Measurements from ENCODE around the gene DLGAP4.

The DLGAP4 gene

DNA sequence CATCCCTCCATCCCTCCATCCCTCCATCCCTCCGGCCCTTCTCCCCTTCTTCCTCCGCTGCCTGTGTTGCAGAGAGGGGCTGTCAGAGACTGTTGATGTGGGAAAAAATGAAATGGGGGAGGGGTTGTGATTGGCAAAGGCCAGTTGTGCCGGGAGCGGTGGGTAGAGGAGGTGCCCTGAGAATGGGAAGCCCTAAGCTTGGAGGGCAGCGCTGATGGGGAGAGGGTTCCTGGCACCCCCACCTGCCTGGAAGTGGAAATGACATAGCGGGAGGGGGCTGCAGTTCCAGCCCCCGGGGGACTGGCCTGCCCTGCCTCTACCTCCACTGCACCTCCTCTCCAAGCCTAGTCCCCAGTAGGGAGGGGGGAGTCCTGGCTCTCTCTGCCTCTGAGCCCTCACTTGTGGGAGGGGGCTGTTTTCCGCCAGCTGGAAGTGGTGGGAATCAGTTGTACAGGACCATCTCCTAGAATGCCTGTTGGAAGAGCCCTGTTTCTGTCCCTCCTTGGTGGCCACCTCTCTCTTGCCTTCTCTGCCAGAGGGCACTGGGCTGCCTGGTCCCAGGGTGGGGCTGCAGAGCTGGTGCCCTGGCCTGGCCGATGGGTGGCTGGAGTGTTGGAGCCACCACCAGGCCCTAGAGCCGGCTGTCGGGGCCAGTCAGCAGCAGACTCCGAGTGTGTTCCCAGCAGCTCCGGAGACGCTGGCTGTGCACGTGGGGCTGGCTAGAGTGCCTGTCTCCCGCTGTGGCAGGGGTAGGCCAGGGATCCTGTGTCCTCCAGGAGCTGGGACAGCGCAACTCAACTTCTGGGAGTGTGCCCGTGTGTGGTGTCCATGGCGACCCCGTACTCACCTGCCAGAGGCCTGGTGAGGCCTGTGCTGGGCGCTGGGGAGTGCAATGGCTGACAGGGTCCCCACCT lies 1.5 kb downstream of the DLGAP4 start:
- no peak for DNase-seq (ENCODE audit: low read depth)

DNA sequence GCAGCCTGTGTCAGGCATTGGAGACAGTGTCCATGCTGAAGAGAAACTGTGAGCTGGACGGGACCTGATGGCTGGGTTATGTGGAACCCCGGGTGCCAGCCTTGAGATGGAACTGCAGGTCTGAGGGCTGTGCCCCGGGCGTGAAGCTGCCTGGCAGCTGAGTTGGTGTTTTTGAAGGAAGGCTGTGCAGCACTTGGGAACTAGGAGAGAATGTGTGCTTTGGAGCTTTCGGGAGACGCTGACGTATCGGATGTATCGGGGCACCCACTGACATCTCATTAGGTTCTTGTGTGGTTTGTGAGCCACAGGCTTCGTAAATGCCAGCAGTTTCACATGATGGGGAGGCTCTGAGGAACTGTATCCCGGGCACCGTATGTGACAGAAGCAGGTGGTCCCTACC lies 2.2 kb downstream of the DLGAP4 start:
- no peak for DNase-seq (ENCODE audit: low read depth)

DNA sequence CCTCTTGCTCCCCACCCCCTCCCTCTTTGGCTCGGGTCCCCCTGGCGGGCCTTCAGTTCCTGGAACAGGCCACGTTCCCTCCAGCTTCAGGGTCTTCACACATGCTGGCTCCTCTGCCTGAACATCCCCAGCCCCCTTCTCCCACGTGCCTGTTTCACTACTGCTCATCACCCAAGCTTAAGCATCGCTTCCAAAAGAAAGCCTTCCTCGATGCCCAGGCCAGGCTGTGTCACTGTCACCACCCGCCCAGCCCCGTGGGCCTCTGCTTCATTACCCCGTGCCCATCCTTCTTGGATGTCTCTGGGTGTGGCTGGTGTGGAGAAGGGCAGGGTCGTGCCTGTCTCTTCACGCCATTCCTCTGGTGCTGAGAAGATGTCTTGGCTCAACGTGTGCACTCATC lies 2.8 kb downstream of the DLGAP4 start:
- no peak for DNase-seq (ENCODE audit: low read depth)

DNA sequence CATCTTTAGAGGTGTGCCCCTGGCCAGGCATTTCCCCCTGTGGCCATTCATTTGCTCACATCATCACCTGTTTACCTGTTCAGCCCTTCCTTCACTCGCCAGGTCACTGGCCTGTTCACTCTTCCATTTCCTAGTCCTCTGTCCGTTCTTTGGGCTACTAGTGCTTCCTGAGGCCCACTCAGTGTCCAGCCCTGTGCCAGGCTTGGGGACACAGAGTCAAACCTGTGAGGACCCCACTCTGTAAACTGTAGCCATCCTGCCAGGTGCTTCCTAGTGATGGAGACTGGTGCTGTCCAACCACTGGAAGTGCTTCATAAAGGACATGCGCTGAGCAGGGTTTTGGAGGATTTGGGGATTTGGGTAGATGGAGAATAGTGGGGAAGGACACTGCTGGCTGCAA lies 3.5 kb downstream of the DLGAP4 start:
- no peak for DNase-seq (ENCODE audit: low read depth)

DNA sequence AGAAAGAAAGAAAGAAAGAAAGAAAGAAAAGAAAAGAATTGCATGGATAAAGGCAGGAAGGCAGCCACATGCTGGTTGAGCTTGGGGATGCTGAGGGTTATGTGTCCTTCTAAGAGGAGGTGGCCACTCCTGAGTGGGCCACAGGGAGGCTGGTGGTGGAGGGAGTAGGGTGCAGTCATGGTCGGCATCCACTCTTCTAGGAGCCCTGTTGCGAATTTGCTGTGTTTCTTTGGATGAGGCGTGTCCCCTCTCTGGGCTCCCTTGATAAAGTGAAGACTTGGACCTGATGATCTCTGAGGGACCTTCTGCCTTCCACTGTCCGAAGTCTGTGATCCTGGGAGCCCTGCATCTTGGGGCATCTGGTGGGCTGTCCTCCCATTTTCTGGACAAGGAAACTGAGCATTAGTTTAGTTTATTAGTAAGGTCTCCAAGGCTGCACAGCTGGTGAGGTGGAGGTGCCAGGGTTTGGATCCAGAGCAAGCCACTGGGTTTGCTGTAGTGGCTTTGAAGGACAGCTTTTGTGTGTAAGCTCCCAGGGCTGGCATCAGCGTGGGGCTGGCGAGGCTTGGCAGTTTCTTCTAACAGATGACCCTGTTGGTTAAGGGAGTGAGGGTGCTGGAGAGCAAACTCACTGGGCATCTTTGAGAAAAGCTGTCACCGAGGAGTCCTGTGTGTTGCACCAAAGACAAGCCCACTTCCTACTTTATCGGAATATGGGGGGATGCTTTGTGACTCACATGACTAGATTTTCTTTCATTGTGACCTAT lies 4.3 kb downstream of the DLGAP4 start:
- no peak for DNase-seq (ENCODE audit: low read depth)

DNA sequence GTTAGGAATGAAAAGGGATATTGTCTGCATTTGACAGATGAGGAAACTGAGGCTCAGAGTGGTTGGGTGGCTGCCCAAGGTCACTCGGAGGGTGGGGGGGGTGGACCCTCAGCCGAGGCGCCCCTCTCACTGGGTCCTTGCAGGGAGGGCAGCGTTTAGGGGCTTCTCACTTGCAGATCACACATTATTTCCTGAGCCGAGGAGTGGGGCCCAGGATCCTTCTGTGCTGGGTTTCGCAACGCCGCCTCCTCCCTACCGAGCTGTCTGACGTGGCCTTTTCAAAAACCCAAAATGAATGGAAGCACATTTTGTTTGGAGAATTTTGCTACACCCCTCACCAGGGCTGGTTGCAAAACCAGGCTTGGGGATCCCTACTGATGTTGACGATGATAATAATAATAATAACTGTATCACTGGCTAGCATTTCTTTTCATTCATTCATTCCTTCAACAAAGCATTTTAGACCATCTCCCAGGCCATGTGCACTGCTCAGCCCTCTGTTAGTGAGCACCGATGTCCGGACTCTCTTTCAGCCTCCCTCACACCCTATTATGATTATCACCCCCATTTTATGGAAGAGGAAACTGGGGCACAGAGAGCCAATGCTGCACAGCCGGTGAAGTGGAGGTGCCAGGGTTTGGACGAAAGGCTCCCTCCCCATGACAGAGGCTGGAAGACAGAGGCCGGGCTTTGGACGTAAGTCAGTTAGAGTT lies 5.2 kb downstream of the DLGAP4 start:
- DNase-seq (ENCODE audit: low read depth): no peak

DNA sequence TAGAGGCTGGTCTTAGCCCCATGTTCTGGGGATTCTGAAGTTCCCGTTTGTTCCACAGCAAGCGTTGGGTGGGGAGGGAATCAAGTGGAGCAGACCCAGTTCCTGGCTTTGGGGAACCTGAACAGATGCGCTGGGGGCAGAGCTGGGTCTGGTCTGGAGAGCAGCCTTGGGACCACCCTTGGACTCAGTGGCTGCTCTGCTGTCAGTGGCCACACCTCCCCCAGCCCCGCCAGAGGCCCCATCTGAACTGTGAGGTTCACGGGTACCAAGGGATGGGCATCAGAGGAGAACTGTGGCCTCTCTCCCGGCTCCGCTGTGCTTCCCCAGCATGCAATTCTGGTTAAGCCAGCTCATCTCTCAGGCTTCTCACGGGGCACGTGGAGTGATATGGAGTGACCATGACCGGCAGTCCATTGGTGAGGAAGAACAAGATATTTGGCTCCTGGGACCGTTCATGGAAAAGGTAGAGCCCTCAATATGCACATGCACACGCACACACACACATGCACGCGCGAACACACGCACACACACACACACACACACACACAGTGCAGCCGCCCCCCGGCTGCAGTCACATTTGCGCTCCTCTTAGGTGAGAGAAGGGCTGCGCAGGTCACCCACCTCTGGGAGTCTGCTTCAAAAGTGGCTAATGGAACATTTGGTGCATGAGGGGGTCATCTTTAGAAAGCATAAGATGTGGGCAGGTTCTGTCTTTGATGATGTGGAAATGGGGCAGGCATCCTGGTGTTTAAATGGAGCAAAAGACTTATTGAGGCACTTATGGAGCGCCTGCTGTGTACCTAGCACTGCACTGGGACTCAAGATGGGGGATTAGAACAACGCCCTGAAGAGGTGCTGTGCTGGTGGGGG lies 6.0 kb downstream of the DLGAP4 start:
- no peak for DNase-seq (ENCODE audit: low read depth)

DNA sequence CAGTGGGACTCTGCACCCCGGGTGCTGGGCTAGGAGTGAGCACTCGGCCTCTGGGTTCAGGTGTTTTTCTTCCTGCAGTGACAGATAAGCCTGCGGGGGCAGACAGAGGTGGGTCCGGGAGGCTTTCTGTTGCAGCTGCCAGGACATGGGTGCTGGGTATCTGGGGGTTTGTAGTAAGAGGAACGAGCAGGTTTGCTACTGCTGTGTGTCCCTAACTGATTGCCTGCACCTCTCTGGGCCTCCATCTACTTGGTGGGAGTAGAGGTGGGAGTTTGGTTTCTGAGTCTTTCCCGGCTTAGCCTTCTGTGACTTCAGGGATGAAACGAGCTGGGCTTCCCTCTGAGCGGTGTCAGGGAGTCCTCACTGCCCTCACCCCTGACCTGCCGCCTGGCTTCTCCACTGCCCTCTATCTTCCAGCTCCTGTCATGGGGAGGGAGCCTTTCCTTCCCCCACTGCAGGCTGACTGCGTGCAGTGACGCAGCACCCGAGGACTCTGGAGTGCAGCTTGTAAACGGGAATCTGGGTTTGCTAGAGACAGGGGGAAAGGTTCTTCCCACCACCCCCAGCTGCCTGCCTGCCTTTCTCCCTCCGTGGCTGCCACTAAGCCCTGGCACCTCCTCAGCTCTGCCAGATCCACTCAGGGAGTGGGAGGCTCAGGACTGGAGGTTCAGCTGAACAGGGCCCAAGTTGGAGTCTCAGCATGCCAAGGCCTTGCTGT lies 6.7 kb downstream of the DLGAP4 start:
- no peak for DNase-seq (ENCODE audit: low read depth)

DNA sequence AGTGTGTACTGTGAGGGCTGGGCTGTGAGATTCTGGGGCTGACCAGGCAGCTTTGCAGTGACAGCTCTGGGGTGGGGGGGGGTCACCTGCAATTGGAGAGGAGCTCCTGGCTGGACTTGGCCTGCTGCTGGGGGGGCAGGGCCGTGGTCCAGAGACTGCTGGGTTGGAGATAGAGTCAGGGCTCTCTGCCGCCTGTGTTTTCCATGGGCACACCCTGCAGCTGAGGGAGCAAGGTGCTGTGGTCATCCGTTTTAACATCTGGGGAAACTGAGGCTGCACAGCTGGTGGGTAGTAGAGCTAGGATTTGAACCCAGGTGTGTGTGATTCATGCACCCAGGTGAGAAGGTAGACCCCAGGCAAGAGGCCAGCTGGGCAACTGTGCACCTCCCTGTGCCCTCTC lies 7.3 kb downstream of the DLGAP4 start:
- DNase-seq (ENCODE audit: low read depth): no peak

DNA sequence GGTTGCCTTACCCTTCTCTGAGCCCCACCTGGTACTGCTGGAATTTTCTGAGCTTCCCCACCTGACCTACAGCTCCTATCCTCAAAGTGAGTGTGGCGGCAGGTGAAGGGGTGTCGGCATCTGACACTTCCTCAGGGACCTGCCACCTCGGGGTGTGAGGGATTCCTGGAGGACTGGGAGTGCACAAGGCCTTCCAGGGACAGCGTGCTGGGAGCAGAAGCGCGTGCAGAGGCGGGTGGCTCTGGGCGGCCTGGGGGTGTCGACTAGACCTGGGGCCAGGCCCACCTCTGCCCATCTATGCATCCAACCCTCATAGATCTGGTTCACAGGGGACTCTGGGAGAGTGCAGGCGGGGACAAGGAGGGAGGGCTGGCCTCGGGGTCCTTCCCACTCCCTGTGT lies 7.8 kb downstream of the DLGAP4 start:
- DNase-seq (ENCODE audit: low read depth): no peak

DNA sequence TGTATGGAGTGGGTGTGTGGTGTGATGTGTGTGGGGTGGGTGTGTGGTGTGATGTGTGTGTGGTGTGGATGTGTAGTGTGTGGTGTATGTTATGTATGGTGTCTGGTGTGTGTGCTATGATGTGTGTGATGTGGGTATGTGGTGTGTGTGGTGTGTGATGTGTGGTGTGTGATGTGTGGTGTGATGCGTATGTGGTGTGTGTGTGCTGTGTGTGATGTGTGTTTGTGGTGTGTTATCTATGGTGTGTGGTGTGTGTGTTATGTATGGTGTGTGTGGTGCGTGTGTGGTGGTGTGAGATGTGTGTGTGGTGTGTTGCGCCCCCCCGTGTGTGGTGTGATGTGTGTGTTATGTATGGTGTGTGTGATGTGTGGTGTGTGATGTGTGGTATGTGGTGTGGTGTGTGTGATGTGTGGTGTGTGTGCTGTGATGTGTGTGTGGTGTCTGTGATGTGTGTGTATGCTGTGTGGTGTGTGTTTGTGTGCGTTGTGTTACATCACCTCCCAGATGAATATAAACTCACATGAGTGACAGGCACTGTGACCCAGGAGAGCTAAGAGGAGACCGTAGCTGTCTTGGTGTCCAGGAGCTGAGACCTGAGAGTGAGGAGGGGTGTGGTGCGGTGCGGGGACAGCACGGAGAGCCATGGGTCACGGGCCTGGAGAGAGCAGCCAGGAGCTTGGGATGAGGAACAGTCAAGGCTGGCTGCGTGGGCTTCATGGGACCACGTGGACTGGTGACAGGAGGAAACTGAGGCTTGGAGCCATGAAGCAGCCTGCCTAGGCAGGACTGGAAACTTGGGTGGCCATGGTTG lies 8.8 kb downstream of the DLGAP4 start:
- no peak for DNase-seq (ENCODE audit: low read depth)

DNA sequence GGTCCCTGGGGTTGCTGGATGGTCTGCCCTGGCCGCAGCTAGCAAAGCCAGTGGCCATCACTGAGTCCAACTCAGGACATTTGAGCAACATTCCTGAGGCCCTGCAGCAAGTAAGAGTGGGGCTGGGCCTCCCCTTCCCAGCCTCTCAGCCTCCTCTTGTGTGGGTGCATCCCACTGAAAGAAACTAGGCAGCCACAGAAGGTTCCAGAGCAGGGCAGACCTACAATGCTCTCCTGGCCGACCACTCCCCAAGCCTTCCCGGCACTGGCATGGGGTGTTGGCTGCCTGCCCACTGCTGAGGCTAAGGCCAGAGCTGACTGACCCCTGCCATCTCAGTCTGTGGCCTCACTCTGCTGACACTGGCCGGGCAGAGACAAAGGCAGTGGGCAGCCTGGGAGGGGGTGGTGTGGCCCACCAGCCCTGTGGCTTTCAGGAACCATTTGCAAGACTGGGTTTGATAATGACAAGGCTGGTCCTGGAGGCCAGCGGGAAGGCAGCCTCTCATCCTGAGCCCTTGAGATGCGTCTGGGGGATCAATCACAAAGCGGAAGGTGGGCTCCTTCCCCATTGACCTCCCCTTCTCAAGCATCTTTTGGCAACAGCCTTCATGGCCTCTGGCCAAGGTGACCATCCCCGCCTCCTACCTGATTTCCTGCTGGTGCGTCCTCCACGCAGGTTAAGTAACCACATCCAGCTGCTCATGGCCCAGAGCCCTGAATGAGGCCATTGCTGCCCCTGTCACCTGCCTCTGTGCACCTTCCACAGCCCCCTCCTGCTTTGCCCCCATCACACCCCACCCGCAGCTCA lies 9.6 kb downstream of the DLGAP4 start:
- no peak for DNase-seq (ENCODE audit: low read depth)

DNA sequence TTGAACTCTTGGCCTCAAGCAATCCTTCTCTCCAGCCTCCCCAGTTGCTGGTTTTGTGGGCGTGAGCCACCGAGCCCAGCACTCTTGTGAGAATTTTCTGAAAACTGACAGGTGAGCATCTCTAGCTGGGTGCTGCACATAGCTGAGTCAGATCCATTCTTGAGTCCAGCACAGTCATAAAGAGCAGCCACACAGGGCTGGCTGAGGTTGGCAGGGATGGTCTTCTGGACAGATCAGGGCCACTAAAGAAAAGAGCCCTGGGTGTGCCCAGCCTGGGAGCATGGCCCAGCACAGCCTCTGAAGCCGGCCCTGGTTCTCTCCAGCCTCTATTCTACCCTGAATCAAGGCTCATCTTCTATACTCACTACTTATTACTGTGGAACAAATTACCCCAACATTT lies 11.5 kb downstream of the DLGAP4 start:
- DNase-seq (ENCODE audit: low read depth): no peak

DNA sequence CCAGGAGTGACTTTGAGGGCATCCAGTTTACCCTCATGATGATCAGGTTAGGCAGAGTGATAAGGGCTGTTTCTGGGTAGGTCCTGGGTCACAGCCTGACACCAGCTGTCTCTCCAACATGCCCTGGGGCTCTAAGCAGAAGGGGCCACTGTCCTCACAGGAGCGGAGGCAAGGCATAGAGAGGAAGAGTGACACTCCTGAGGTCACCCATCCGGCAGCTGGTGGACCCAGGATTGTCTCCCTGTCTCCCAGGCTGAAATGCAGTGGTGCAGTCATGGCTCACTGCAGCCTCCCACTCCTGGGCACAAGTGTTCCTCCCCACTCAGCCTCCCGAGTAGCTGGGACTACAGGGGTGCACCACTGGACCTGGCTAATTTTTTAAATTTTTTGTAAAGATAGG lies 12.0 kb downstream of the DLGAP4 start:
- no peak for DNase-seq (ENCODE audit: low read depth)

DNA sequence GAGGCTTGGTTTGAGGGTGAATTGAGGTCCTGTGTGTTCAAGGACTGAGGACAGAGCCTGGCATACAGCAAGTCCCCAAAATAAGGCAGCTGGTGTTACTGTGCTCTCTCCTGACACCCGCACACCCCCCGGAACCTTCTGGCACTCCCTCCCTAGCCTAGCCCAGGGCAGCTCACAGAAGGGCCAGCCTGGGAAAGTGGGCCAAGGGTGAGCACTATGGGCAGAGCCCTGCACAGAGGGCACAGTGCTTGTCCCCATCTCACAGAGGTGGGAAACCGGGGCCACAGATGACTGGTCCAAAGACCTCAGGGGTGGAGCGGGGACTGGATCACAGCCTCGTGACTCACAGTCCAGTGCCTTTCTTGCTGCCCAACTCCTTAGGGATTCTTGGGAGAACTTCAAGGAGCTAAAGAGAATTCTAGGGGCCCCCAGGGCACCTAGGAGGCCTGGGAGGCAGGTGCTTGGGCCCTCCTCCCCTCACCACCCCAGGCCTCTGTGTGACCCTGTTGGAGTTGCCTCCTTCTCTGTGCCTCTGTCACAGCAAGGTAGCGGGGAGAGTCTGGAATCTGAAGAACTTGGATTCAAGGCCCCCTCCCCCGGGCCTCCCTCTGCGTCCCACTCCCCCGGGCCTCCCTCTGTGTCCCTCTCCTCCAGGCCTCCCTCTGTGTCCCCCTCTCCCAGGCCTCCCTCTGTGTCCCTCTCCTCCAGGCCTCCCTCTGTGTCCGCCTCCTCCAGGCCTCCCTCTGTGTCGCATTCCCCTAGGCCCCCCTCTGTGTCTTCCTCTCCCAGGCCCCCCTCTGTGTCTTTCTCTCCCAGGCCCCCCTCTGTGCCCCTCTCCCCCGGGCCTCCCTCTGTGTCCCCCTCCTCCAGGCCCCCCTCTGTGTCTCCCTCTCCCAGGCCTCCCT lies 13.5 kb downstream of the DLGAP4 start:
- DNase-seq (ENCODE audit: low read depth): no peak

DNA sequence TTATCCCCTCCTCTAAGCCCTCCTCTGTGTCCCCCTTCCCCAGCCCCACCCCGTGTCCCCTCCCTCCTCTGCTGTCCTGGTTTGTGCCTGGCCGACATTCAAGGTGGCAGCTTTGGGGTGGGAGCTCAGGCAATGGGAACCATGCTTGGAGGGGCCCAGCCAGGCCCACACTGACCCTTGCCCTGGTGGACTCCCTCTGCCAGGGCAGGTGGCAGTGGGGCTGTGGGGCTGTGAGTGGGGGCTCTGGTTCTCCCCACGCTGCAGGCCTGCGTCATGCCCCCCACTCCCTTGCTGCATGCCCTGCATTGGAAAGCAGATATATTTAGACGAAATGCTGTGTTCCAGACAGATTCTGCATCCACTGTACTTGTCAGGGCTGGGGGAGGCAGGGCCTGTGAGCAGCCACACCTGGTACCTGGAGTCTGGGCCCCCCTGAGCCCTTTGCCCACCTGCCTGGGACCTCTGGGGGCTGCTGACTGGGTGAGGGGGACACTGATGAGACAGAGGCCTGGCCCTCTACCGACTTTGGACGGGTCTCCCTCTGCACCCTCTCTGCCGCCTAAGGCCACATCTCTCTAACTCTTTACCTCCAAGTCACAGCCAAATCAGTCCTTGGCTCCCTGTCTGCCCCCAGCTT lies 14.2 kb downstream of the DLGAP4 start:
- no peak for DNase-seq (ENCODE audit: low read depth)

DNA sequence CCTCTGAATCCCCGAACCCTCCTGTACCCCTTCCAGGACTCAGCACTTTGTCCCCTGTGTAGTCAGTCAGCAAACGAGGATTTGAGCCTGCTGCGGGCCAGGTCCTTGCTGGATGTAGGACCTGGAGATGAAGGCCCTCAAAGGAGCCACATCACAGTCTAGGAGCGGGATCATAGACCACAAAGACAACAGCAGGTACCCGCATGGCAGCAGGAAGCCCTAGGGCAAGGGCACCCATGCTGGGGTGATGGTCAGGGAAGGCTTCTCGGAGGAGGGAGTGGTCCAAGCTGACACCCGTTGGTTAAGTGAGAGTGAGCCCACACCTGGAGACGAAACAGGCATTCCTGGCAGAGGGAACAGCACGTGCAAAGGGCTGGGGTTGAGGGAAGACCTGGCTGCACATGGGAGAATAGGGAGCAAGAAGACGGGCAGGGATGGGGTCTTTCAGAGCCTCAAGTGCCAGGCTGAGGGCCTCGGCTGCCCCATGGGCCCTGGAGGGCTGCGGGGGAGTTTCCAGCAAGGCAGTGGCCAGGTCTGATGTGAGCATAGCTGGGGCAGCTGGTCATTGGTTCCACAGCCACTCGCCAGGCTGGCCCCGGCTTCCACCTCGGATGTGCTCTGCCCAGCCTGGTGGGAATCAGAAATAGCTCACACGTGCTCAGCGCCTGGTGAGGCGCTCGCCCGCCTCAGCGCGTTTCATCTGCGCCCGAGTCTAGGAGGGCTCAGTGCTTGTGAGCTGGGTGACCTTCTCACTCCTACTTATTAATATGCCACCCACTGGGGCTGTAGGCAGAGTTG lies 15.0 kb downstream of the DLGAP4 start:
- DNase-seq (ENCODE audit: low read depth): no peak

Measured in stimulated activated CD8-positive, alpha-beta memory T cell treated with anti-CD3 and anti-CD28 coated beads, Interleukin-12 subunit alpha, Interleukin-12 subunit beta, amount 100 ng/mL, for 1 hour (primary cell).